HT-29 (cell line): Measurements from ENCODE around the gene OTOP3. TPM values are rescaled to one million over a fixed set of nuclear protein-coding genes. Genes with fewer than 3 reads are reported as not detected.
"Not testable (repeated sequence)": the region's sequence is repeated elsewhere in the genome, so short reads cannot be mapped to it uniquely, and the experiment has no call there.

Experiments used
- DNase-seq: peaks from one replicate; pipeline ENCODE4 v3.0.0-alpha.2; 2015; ENCODE audit warnings: low spot score
- total RNA-seq: library from RNA; depleted of rRNA; stranded (reverse); fragments of >200 nt; shearing (Covaris generic); gene quantifications from 2 replicates; pipeline ENCODE4 v1.2.3, GENCODE V29; 2014

Gene OTOP3
- total RNA-seq, 1 experiment from 2014 or later: not detected

- DNase-seq: peak; percentile 91
Measured at GRCh38 chr17:74961657-74962350, 26.1 kb downstream of the OTOP3 start.

GRCh38 chr17:74962622-74963394 is 27.1 kb downstream of the OTOP3 start:
- no peak for DNase-seq

- no peak for DNase-seq
Measured at GRCh38 chr17:74963656-74964055, 28.0 kb downstream of the OTOP3 start.

GRCh38 chr17:74964246-74964761 is 28.6 kb downstream of the OTOP3 start:
- no peak for DNase-seq

- no peak for DNase-seq
Measured at GRCh38 chr17:74964988-74965622, 29.4 kb downstream of the OTOP3 start.

GRCh38 chr17:74968361-74968780 is 32.7 kb downstream of the OTOP3 start:
- peak; percentile 80 for DNase-seq

- DNase-seq: not testable (repeated sequence)
Measured at GRCh38 chr17:74969501-74969900, 33.8 kb downstream of the OTOP3 start.

- no peak for DNase-seq
Measured at GRCh38 chr17:74970395-74970794, 34.7 kb downstream of the OTOP3 start.

- no peak for DNase-seq
Measured at GRCh38 chr17:74971069-74971841, 35.6 kb downstream of the OTOP3 start.

- no peak for DNase-seq
Measured at GRCh38 chr17:74971842-74972106, 36.1 kb downstream of the OTOP3 start.

GRCh38 chr17:74972107-74972972 is 36.6 kb downstream of the OTOP3 start, which contains the start of gene HID1:
Gene HID1, minus strand, starts transcription at chr17:74972759. Its CDS starts 103 bp downstream, at chr17:74972656.
- peak; percentile 60 for DNase-seq

- no peak for DNase-seq
Measured at GRCh38 chr17:74972973-74973328, 37.3 kb downstream of the OTOP3 start.

GRCh38 chr17:74975943-74976342 is 40.2 kb downstream of the OTOP3 start:
- no peak for DNase-seq

- no peak for DNase-seq
Measured at GRCh38 chr17:74977802-74978201, 42.1 kb downstream of the OTOP3 start.

GRCh38 chr17:74978240-74978639 is 42.5 kb downstream of the OTOP3 start:
- DNase-seq: no peak

- no peak for DNase-seq
Measured at GRCh38 chr17:74979408-74980146, 43.9 kb downstream of the OTOP3 start.

- DNase-seq: no peak
Measured at GRCh38 chr17:74981318-74981978, 45.8 kb downstream of the OTOP3 start.

- peak; percentile 60 for DNase-seq
Measured at GRCh38 chr17:74981979-74982662, 46.4 kb downstream of the OTOP3 start.
